Measurements from ENCODE around the gene LBX2.

Gene LBX2

DNA sequence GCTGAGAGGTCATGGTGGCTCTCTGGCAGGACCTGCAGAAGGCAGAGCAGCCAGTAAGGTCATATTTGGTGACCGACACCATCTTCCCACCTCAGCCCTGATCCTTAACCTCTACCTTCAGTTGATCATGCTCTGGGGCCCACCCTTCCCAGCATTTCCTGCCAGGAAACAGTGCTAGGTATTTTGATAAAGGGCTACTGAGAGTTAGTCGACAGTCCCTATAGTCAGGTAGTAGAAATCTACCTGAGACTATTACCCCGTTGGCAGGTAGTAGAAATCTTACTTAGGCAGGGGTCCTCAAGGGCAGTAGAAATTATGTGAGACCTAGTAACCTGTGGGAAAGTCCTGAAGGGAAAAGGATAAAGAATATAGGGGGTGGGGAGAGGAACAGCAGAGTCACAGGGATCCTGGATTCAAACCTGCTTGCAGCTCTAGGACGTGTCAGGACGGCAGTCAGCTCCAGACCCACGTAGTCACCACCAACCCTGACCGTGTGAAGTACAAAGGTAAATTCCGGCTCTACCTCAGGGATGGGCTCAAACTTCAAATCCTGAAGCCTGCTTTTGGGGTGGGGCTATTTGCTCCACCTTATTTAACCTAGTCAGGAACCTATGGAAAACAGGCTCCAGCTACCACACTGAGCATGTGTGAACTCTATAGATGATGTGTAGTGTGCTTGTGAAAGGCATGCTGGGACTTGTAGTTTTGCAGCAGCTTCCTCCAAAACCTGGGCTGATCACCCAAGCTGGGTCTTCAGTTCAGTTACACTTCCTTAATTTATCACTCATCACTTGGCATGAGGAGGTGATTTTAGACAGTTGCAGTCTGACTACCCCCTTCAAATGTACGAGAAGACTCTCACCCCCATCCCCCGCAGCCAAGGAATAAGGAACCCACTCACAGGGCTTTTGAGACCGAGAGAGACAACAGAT is 26.6 kb upstream of the LBX2 start, which contains the start of gene DQX1:
TSS of gene DQX1 (minus strand) at position 515 of the 932 bp plus-strand sequence. CDS start at position 13, 502 bp downstream.
- DNase-seq, result peak; percentile 75

DNA sequence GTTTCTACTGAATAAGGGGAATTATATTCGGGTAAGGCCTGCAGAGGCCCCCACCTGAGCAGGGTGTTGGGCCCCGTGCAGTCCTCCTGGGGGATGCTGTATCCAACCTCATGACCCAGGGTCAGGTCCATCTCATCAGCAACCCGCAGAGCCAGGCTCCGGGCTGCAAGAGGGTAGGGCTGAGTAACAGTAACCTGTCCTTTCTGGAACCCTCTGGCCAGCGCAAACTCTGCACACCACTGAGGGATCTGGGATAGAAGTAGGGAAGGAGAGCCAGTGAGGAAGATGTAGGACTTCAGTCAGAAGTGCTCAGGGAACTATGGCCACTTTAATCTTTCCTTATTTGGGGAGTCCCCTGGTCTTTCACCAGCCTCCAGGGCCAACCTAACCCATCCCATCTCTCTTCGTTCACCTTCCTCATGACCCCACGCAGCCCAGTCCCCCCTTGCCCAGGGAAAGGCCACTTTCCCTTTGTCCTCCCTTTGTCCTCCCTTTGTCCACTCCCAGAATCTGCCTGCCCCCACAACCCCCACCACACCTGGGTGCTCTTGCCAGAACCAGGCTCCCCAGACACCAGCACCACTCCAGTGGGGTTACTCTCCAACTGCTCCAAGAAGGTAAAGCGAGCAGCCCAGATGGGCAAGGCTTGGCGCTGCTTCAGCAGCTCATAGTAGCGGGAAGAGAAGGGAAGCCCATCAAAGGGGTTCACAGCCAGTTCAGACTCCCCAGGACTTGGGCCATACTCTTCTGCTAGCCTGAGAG is 25.7 kb upstream of the LBX2 start:
- no peak for DNase-seq

DNA sequence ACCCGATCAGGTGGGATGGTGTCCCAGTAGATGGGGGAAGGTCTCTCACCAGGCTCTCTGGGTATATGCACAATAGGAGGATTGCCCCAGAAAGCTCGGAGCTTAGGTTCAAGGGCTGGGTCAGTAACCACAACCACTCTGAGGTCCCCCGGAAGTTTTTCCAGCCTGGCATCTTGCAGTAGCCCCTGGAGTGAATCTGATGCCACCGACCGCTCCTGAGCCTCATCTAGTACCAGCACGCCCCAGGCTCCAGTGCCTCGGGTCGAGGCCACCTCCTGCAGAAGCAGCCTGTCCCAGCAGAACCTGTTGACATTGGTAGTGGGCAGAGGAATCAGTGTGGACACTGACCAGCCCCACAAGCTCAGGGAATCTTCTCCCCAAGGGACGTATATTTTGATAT is 24.6 kb upstream of the LBX2 start:
- no peak for DNase-seq

DNA sequence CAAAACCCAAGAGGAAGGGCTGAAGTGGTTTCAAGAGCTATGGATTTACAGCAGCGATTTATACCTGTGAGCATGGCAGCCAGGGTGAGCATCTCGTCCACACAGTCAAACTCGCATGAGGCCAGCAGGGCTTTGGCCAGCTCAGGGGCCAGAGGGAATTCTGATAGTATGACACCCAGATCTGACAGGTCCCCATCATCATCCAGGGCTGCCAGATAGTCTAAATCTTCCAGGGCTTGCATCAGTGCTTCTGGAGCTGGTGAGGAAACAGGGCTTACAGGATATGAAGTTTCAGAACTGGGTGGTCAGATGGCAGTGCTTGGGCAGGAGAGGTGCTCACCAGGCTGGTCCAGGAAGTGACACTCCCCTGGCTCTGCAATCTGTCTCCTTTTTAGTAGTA is 23.1 kb upstream of the LBX2 start:
- DNase-seq, result no peak

DNA sequence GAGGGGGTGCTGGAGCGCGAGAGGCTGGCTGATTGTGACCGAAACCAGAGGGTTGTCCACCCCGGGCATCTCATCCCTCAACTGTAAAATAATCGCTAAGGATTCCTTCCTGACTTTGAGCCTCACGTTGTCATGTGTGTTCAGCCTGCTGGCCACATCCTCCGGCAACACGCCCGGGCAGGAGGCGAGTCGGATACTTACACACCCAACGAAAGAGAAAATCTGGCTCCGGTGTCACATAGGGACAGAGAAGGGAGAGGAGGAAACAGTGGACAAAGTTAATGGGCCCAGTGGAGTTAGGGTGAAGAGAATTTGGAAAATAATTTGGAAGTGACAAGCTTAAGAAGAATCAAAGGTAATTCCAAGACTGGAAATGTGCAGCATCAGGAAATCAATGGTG is 17.2 kb upstream of the LBX2 start:
- no peak for DNase-seq

DNA sequence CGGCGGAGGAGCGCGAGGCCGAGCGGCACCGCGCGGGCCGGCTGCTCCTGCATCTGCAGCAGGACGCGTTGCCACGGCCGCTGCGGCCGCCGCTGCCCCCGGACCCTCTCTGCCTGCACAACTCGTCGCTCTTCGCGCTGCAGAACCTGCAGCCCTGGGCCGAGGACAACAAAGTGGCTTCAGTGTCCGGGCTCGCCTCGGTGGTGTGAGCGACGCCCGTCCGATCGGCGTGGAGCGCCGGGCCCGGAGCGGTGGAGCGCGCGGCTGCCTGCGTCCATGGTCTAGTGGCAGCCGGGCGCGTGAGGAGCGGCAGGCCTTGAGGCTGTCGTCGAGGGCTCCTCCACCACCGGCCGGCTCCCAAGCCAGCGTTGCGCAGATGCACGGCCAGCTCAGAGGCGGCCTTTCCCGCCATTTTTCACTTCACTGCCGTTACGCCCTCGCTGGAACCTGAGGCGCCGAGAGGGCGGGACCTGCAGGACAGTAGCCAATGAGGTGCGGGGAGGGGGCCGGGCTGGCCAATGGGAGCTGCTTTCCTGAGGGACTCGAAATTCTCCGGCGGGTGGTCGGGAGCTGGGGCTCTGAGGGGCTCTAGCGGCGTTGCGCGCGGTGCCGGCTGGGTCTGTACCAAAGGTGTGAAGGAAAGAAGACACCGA is 16.7 kb upstream of the LBX2 start:
- peak; percentile 68 for DNase-seq

DNA sequence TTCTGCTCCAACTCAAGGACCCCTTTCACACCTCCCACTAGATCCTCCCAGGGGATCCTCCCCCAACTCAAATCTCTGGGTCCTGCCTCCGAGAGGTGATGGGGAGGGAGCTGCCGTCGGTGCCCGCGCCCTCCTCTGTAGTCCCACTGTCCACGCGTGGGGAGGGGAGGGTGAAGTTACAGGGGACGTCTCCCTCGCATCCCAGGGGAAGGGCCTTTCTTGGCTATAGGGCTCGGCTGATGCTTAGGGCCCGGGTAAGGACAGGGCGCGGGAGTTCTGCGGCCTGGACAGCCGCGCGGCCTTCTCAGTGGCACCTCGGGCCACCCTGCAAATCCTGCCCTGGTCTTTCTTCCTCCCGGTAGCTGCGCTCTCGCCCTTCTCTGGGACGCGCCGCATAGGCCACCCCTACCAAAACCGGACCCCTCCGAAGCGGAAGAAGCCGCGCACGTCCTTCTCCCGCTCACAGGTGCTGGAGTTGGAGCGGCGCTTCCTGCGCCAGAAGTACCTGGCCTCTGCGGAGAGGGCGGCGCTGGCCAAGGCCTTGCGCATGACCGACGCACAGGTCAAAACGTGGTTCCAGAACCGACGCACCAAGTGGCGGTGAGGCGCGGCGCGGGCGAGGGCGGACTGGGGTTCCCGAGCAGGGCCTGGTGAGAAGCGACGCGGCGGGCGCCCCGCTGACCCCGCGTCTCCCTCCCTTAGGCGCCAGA is 16.0 kb upstream of the LBX2 start:
- DNase-seq, result no peak

DNA sequence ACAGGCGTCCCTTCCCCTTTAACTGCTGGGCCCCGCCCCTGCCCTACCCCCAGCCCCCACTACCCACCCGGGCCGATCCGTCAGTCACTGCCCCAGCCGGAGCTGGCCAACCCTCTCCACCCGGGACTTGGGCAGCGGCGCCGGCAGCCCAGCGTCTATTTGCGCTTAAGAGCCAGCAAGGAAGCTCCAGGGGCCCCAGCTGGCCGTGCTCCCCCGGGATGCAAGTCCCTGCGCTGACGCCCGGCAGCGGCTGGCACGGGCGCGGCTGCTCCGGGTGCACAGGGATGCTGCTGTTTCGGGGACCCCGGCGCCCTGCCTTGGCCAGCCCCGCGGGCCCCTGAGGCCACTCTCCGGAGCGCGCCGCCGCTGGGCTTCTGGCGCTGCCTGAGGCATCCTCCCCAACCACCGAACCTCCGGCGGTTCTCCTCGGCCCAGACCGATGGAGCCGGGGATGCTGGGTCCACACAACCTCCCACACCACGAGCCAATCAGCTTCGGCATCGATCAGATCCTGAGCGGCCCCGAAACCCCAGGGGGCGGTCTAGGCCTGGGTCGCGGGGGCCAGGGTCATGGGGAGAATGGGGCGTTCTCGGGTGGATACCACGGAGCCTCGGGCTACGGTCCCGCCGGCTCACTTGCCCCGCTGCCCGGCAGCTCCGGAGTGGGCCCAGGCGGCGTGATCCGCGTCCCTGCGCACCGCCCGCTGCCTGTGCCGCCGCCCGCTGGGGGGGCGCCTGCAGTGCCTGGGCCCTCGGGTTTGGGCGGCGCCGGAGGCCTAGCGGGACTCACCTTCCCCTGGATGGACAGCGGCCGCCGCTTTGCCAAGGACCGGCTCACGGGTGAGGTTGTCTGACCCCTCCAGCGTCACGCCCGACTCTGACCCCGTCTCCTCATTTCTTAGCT is 15.2 kb upstream of the LBX2 start, which contains the start of gene TLX2:
TSS of gene TLX2 (plus strand) at position 83 of the 903 bp plus-strand sequence. CDS start at position 440, 357 bp downstream.
- no peak for DNase-seq

DNA sequence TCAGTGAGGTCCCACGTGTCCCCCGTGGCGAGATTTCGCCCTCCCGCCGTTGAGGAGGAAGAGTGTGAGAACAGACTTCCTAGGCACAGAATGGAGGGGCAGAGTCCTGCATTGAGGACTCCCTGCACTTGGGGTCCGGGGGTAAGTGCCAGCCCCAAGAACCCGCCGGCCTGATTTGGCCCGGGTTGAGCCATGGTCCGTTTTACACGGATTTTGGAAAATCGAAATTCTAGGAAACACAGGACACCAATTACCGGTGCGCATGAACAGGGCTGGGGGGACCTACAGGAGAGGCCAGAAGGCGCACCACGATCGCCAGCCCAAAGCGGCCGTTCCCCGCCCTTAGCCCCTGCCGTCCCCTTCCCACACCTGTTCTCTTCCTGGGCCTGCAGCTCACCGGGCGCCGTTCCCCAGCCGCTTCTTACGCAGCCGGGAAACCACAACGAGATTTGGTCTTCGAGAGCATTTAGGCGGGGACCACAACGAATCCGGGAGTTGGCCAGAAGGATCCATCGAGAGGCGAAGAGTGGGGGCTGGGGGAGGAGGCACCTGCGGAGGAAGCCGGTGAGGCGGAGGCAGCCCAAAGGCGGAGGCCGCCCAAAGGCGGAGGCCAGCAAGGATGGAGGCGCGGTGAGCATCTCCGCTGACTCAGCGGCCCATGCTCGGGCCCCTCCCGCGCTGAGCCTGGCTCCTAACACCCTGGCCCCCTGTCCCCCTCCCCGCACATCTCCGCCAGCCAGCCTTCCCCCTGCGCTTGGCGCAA is 14.4 kb upstream of the LBX2 start:
- peak; percentile 96 for DNase-seq

DNA sequence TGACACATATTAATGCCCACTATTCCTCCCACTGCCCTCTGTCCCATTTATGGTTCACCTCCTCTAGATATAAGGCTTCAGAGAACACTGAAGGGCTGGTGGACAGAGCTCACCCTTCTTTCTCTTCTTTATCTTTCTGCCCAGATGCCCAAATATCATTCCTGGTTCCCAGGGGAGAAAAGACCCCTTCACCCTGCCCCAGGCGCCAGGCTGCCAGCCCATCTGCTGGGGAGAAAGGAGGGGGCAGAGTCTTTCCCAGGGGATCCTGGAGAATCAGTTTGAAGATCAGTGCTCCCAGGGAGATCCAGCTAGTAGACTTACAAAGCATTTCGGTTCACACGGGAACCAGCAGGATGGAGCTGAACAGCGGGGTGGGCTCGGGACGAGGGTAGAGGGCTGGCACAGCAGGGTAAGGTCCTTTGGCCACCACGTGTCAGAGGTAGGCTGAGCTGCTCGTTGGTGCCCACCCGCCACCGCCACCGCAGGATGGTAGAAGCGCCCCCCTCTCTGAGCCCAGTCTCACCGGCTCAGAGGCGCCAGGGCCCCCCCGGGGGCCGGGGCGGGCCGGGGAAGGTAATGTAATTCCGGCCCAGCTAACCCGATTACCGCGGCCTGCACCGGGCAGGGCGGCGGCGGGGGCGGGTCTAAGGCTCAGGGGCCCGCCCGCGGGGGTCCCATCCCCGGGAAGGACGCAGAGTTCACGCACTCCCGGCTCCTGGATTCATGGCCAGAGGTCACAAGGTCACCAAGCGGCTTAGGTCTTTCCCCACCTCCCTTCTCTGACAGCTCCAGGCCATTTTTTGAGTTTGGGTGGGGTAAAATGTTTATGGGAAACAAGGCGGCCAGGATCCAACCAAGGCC is 13.6 kb upstream of the LBX2 start:
- DNase-seq, result peak; percentile 97

DNA sequence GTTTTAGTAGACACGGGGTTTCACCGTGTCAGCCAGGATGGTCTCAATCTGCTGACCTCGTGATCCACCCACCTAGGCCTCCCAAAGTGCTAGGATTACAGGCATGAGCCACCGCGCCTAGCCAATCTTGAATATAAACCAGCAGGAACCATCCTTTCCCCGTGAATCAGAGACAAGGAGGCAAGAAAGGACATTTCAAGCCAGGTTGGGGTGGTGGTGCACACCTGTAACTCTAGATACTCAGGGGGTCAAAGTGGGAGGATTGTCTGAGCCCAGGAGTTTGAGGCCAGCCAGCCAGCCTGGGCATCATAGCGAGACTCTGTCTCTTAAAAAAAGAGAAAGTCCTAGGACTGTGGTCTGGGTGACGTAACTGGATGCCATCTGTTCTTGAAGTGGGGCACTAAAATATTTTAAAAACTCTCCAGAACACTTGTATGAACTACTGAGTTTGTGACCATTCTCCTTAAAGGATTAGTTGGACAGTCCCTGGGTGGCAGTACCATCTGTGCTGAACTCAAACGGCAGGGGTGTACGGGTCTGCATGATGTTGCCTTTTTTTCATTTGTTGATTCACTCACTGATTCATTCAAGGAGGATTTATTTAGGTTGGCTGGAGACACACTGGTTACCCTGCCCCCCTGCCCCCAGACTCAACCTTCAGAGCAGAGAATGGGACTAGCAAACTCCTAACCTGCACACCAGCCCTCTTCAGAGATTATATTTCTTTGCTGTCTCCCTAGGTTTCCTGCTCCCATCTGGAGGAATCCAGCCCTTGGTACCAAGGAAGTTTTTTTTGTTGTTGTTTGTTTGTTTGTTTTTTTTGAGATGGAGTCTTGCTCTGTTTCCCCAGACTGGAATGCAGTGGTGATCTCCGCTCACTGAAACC is 11.9 kb upstream of the LBX2 start:
- DNase-seq, result peak; percentile 79

DNA sequence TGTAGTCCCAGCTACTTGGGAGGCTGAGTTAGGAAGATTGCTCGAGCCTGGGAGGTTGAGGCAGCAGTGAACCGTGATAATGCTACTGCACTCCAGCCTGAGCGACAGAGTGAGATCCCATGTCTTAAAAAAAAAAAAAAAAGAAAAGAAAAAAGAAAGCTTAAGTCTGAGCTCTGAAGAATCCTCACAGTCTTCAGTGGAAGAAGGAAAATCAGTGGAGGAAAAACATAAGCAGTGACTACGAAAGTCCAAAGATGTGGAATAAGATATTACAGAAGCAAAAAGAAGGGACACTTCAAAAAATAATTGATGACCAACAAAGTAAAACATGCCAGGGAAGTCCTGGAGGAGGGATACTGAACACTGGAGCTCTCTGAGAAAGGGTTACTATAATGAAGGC is 10.9 kb upstream of the LBX2 start:
- no peak for DNase-seq

DNA sequence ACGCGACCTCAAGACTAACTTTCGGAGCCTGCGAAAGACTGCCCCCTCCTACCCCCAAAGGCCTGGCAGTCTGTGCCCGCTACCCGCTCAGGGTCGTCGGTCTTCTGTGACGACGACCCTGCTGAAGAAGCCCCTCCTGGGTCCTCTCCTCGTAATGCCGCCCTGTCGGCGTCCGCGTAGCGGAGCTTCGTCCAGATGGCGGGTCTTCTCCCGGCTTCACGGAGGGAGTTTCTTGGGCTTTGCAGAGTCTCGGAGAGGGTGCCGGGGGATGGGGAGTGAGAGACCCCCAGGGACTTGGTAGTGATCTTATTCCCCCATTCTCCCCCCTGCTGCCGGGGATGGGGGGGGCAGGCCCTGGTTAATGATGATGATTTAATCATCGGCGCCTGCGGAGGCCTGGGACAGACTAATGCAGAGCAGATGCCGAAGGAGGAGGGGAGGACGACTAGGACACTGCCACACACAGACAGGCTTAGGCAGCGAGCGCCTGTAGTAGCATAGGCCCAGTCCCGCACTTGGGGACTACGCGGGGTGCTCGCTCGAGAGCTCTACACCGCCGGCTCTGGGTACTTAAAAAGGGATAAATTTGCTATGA is 8.6 kb upstream of the LBX2 start:
- peak; percentile 99 for DNase-seq

DNA sequence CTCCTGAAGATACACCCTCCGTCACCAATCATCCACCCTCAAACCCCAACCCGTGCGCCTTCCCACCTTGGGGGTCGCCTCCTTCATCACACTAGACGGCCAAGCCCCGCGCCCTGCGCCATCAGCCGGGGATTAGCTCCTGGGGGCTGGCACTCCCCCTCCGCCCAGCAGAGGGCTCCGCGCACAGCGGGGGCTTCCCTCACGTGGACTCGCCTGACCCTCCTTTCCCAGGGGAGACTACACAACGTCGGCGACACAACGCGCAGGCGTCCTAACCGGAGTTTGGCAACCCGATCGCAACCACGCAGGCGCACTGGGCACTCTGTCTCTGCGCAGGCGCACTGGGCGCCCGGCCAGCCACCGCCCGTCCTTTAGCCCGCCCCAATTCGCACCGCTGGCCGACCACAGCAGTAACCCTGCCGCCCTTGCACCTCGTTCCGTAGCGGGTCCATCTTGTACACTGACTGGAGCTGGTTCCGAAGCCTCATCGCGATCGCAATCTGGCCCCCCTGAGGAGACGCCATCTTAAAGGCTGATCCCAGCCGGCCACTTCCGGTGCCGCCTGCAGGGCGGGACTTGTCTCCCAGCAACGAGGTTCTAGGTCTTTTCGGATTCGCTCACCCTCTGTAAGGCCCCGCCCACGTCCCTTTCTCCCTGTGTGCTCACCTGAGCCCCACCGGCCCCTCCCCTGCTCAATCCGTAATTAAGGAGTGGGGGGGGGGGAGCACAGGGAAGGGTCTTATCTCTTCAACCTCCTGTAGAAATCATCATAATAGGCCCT is 7.9 kb upstream of the LBX2 start, which contains the start of gene PCGF1:
TSS of gene PCGF1 (minus strand) at position 551 of the 781 bp plus-strand sequence. CDS start at position 524, 27 bp downstream.
- DNase-seq, result peak; percentile 100

DNA sequence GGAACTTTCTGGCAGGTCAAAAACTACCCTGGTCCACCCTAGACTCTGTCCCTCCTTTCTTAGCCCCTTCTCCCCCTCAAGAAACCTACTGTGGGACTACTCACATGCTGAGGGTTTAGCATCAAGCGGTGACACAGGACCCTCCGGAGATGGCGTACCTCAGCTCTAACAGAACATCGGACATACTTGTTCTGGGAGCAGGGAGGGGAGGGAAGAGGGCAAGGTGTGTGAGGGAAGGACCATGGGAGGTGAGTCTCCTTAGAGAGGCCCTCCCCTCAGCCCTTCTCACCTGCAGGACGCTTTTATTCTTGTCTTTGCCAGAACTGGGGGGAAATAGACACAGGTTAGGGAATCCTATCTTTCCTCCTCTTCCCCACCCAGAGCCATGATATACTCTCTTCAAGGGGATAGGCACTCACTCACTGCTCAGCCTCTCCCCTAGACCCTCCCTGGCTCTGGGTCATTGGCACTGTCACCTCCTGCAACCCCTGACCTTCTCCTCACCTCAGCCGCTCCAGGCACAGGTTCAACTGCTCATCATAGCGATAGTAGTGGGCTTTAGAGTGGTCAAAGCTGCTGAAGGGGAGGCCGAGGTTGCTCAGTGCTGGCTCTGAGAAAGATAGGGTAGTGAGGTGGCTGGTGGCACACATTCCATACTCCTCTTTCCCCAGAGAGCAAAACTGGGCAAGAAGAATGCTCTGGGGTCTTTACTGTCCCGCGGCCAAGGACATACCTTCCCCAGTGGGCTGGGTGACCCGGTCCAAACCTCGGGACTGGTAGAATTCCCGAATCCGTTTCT is 6.2 kb upstream of the LBX2 start:
- no peak for DNase-seq

DNA sequence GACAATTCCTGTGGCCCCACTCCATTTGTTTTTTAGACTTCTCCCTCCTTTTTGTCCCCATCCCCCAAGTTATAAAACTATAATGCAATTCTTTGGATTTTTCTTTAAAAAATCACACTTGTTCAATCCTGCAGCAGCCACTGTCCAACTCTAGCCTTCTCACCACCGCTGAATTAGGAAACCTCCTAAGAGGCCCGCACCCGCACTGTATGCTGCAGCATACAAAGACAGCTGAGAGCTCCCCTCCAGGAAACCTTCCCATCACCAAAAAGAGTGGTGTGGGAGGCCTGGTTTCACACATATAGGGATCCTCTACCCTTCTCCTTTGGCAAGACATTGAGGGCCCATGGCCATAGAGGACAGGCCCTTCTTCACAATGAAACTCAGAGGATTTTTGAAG is 5.2 kb upstream of the LBX2 start:
- no peak for DNase-seq
